ENCODE results near the gene KLF17. TPM values are rescaled to one million over a fixed set of nuclear protein-coding genes. Genes with fewer than 3 reads are reported as not detected.
"Not testable (repeated sequence)": the region's sequence is repeated elsewhere in the genome, so short reads cannot be mapped to it uniquely, and the experiment has no call there.

KLF17 gene
- total and polyA plus RNA-seq, 9 donors, result 0.05 to 0.40 (median 0.16) TPM; not detected in 5

DNA sequence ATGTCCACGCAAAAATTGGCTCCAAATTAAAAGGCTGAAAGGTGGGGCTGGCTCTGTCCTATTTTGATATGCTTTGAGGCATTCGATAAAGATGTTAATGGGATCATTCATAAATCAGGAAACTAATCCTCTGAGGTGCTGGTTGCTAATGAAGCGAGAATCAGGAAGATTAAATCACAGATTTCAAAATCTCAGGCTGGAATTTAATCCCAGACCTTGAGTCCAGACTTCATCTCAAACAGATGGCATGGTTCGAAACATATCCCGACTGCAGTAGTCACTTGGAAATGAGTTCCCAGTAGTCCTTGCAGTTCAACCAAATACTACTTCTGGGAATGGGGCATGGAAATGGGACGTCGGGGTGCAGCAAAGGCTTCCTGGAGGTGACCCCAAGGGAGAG, 4.5 kb upstream of the KLF17 start:
- no peaks in the 10 kb centered on the region for H3K4me1 ChIP-seq (ENCODE audit: insufficient read depth)
- no peaks in the 10 kb centered on the region for H3K9me3 ChIP-seq
- no peak for TF ChIP-seq POLR2A (IDR thresholded peaks at IDR 0.05)
- TF ChIP-seq EP300 (IDR thresholded peaks at IDR 0.05), result no peak
- TF ChIP-seq CTCF (IDR thresholded peaks at IDR 0.05), result no peak
- no peaks in the 10 kb centered on the region for H3K36me3 ChIP-seq
- H3K4me3 ChIP-seq, result no peak overlapping the region
- no peak for DNase-seq
- no peak overlapping the region for H3K27ac ChIP-seq
- 71 to 80% (median 73%) methylated on average over 7 of the region's 7 CpGs for WGBS, 3 donors
- no peaks in the 10 kb centered on the region for H3K27me3 ChIP-seq
- intact Hi-C loops (cut with DNase I), result no loop called here

GRCh38 chr1:44117272-44117671, 1.3 kb upstream of the KLF17 start:
- H3K36me3 ChIP-seq; intact Hi-C loops (cut with DNase I); H3K4me3 ChIP-seq; H3K27ac ChIP-seq; H3K4me1 ChIP-seq (ENCODE audit: insufficient read depth); H3K9me3 ChIP-seq; DNase-seq; H3K27me3 ChIP-seq: not testable (repeated sequence)
- WGBS, 3 donors, result 96 to 99% (median 98%) methylated on average over 10 of the region's 10 CpGs

- WGBS, 3 donors, result 81 to 83% (median 82%) methylated on average over 6 of the region's 6 CpGs
- no peak for TF ChIP-seq EP300 (IDR thresholded peaks at IDR 0.05)
- no peak for TF ChIP-seq CTCF (IDR thresholded peaks at IDR 0.05)
- no peak for TF ChIP-seq POLR2A (IDR thresholded peaks at IDR 0.05)
- Histone ChIP-seq H3K4me1 (ENCODE audit: insufficient read depth) (no peaks in the 10 kb centered on the region), H3K4me3 (no peak overlapping the region), H3K36me3 (no peaks in the 10 kb centered on the region), H3K9me3 (no peaks in the 10 kb centered on the region), H3K27ac (no peak overlapping the region), H3K27me3 (no peaks in the 10 kb centered on the region)
- intact Hi-C loops (cut with DNase I), result no loop called here
- no peak for DNase-seq
Measured at GRCh38 chr1:44119525-44119924, 904 bp downstream of the KLF17 start.

- Histone ChIP-seq H3K36me3 (no peaks in the 10 kb centered on the region), H3K9me3 (no peaks in the 10 kb centered on the region), H3K4me3 (no peak overlapping the region), H3K27me3 (no peaks in the 10 kb centered on the region), H3K4me1 (ENCODE audit: insufficient read depth) (no peaks in the 10 kb centered on the region), H3K27ac (no peak overlapping the region)
- no peak for DNase-seq
- intact Hi-C loops (cut with DNase I), result no loop called here
- TF ChIP-seq CTCF (IDR thresholded peaks at IDR 0.05), result no peak
- no peak for TF ChIP-seq POLR2A (IDR thresholded peaks at IDR 0.05)
- no peak for TF ChIP-seq EP300 (IDR thresholded peaks at IDR 0.05)
- 72 to 80% (median 78%) methylated on average over 5 of the region's 5 CpGs for whole genome bisulfite sequencing, 3 donors
Measured at GRCh38 chr1:44120398-44120949, 1.9 kb downstream of the KLF17 start.

DNA sequence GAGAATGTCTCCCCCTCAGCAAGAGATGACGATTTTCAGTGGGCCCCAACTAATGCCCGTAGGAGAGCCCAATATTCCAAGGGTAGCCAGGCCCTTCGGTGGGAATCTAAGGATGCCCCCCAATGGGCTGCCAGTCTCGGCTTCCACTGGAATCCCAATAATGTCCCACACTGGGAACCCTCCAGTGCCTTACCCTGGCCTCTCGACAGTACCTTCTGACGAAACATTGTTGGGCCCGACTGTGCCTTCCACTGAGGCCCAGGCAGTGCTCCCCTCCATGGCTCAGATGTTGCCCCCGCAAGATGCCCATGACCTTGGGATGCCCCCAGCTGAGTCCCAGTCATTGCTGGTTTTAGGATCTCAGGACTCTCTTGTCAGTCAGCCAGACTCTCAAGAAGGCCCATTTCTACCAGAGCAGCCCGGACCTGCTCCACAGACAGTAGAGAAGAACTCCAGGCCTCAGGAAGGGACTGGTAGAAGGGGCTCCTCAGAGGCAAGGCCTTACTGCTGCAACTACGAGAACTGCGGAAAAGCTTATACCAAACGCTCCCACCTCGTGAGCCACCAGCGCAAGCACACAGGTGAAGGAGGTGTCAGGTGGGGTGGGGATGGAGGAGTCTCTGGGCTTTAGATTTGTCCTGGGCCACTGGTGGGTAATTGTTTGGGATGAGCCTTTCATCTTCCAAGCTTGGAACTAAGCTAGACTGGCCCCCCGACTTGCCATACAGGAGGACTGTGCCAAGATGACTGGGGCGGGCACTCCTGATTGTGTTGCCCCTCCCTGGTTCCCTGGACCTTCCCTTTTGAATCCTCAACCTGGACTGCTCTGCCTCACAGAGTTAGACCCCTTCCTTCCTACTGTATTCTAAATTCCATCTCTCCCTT, 11.2 kb downstream of the KLF17 start:
- no peaks in the 10 kb centered on the region for H3K36me3 ChIP-seq
- WGBS, 3 donors, result 88 to 90% (median 89%) methylated on average over 15 to 16 of the region's 16 CpGs
- TF ChIP-seq POLR2A (IDR thresholded peaks at IDR 0.05) (no peak), EP300 (IDR thresholded peaks at IDR 0.05) (no peak), CTCF (IDR thresholded peaks at IDR 0.05) (no peak)
- no peaks in the 10 kb centered on the region for H3K4me1 ChIP-seq (ENCODE audit: insufficient read depth)
- no peak overlapping the region for H3K4me3 ChIP-seq
- DNase-seq, result no peak
- no peaks in the 10 kb centered on the region for H3K9me3 ChIP-seq
- intact Hi-C loops (cut with DNase I), result no loop called here
- H3K27ac ChIP-seq, result no peak overlapping the region
- no peaks in the 10 kb centered on the region for H3K27me3 ChIP-seq

All from ovary (tissue), 9 donors.